Measurements from ENCODE around the gene PPL. TPM values are rescaled to one million over a fixed set of nuclear protein-coding genes. Genes with fewer than 3 reads are reported as not detected.
A peak's percentile ranks its signal among the peaks of the same experiment; 100 is the strongest.

PPL gene
- total RNA-seq, 1 donor: 27.1 TPM

DNA sequence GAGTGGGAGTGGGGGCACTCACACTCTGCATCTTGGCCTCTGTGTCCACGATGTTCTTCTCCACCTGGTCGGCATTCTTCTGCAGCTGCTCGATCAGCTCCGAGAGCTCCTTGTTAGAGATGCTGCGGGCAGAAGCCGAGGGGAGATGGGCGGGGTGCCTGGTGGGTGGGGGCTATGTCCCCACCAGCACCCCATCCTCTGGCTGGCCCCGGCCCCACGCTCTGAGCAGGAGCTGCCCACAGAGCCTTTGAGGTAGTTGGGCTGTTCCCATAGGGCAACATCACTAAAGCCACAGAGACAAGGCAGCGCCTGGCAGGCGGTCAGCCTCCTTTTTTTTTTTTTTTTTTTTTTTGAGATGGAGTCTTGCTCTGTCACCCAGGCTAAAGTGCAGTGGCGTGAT lies 26.1 kb downstream of the PPL start:
- Histone ChIP-seq H3K79me2 (ENCODE audit: insufficient read depth, low read length) (no peaks in the 10 kb centered on the region), H3K9me3 (ENCODE audit: low read depth, low read length) (no peaks in the 10 kb centered on the region), H3K27me3 (ENCODE audit: insufficient read depth, low read length) (no peaks in the 10 kb centered on the region), H2AFZ (ENCODE audit: low read length) (no peak overlapping the region), H3K4me2 (ENCODE audit: insufficient read depth, low read length) (no peak overlapping the region), H3K36me3 (ENCODE audit: insufficient read depth, low read length) (no peaks in the 10 kb centered on the region), H3K4me1 (ENCODE audit: insufficient read depth, low read length) (peaks cover 10% of the 10 kb centered on the region), H3K27ac (ENCODE audit: low read depth, low read length) (no peak overlapping the region), H3K4me3 (ENCODE audit: insufficient read depth, low read length) (no peak overlapping the region), H4K20me1 (ENCODE audit: insufficient read depth, low read length) (no peaks in the 10 kb centered on the region)
- peak; percentile 55 for DNase-seq (ENCODE audit: insufficient read length, low spot score, missing footprints)
- TF ChIP-seq, protein P1, sequence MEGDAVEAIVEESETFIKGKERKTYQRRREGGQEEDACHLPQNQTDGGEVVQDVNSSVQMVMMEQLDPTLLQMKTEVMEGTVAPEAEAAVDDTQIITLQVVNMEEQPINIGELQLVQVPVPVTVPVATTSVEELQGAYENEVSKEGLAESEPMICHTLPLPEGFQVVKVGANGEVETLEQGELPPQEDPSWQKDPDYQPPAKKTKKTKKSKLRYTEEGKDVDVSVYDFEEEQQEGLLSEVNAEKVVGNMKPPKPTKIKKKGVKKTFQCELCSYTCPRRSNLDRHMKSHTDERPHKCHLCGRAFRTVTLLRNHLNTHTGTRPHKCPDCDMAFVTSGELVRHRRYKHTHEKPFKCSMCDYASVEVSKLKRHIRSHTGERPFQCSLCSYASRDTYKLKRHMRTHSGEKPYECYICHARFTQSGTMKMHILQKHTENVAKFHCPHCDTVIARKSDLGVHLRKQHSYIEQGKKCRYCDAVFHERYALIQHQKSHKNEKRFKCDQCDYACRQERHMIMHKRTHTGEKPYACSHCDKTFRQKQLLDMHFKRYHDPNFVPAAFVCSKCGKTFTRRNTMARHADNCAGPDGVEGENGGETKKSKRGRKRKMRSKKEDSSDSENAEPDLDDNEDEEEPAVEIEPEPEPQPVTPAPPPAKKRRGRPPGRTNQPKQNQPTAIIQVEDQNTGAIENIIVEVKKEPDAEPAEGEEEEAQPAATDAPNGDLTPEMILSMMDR (IDR thresholded peaks at IDR 0.05; ENCODE audit: extremely low read depth, low read depth, low read length): no peak

DNA sequence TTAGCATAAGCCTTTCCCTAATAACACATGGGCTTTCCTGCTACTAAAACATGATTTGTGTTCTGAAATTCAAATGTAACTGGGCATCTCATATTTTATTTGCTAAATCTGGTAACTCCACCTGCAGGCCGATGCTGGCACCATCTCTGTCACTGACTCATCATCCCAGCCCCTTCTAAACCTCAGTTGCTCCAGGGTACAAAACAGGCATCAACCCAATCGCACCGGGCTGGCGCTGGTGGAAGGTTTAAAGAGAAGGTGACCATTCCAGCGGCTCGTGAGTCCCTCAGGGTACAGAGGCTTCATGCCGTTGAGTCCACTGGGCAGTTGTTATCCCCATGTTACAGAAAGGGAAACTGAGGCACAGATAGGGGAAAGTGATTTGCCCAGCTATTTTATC lies 27.1 kb downstream of the PPL start:
- no peak overlapping the region for H3K4me3 ChIP-seq (ENCODE audit: insufficient read depth, low read length)
- DNase-seq (ENCODE audit: insufficient read length, low spot score, missing footprints): no peak
- no peak overlapping the region for H3K4me2 ChIP-seq (ENCODE audit: insufficient read depth, low read length)
- H3K79me2 ChIP-seq (ENCODE audit: insufficient read depth, low read length): no peaks in the 10 kb centered on the region
- no peaks in the 10 kb centered on the region for H3K36me3 ChIP-seq (ENCODE audit: insufficient read depth, low read length)
- no peaks in the 10 kb centered on the region for H4K20me1 ChIP-seq (ENCODE audit: insufficient read depth, low read length)
- H3K4me1 ChIP-seq (ENCODE audit: insufficient read depth, low read length): peaks cover under 1% of the 10 kb centered on the region
- TF ChIP-seq, protein P1 (IDR thresholded peaks at IDR 0.05; ENCODE audit: extremely low read depth, low read depth, low read length): no peak
- H3K27ac ChIP-seq (ENCODE audit: low read depth, low read length): no peak overlapping the region
- H3K9me3 ChIP-seq (ENCODE audit: low read depth, low read length): no peaks in the 10 kb centered on the region
- H3K27me3 ChIP-seq (ENCODE audit: insufficient read depth, low read length): peaks cover 5% of the 10 kb centered on the region
- no peak overlapping the region for H2AFZ ChIP-seq (ENCODE audit: low read length)

DNA sequence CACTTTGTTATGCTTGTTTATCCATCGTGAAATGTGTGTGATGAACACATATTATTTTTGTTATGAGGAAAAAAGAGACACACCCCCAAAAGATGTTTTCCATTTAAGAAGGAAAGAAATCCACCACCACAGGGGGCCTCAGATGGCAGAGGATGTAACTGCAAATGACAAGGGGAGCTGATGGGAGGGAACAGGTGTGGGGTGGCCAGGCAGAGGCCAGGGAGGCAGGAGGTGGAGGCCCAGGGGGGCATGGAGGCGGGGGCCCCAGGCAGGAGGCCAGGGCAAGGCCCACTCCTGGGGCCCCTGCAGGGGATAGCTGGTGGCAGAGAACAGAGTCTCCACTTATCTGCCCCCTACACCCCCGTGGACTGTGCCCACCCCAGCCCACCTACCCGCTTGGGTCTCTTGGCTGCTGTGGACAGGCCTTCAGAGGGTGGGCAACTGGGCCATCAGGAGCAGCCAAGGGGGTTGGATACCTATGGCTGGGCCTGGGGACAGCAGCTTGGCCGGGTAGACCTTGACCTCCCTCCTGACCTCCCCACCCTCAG lies 28.0 kb downstream of the PPL start:
- DNase-seq (ENCODE audit: insufficient read length, low spot score, missing footprints): peak; percentile 58
- no peaks in the 10 kb centered on the region for H4K20me1 ChIP-seq (ENCODE audit: insufficient read depth, low read length)
- H3K27ac ChIP-seq (ENCODE audit: low read depth, low read length): no peak overlapping the region
- no peaks in the 10 kb centered on the region for H3K4me1 ChIP-seq (ENCODE audit: insufficient read depth, low read length)
- H3K4me2 ChIP-seq (ENCODE audit: insufficient read depth, low read length): no peak overlapping the region
- H3K36me3 ChIP-seq (ENCODE audit: insufficient read depth, low read length): no peaks in the 10 kb centered on the region
- peaks cover 14% of the 10 kb centered on the region for H3K27me3 ChIP-seq (ENCODE audit: insufficient read depth, low read length)
- H3K4me3 ChIP-seq (ENCODE audit: insufficient read depth, low read length): no peak overlapping the region
- TF ChIP-seq, protein P1 (IDR thresholded peaks at IDR 0.05; ENCODE audit: extremely low read depth, low read depth, low read length): no peak
- H2AFZ ChIP-seq (ENCODE audit: low read length): no peak overlapping the region
- no peaks in the 10 kb centered on the region for H3K79me2 ChIP-seq (ENCODE audit: insufficient read depth, low read length)
- H3K9me3 ChIP-seq (ENCODE audit: low read depth, low read length): no peaks in the 10 kb centered on the region

DNA sequence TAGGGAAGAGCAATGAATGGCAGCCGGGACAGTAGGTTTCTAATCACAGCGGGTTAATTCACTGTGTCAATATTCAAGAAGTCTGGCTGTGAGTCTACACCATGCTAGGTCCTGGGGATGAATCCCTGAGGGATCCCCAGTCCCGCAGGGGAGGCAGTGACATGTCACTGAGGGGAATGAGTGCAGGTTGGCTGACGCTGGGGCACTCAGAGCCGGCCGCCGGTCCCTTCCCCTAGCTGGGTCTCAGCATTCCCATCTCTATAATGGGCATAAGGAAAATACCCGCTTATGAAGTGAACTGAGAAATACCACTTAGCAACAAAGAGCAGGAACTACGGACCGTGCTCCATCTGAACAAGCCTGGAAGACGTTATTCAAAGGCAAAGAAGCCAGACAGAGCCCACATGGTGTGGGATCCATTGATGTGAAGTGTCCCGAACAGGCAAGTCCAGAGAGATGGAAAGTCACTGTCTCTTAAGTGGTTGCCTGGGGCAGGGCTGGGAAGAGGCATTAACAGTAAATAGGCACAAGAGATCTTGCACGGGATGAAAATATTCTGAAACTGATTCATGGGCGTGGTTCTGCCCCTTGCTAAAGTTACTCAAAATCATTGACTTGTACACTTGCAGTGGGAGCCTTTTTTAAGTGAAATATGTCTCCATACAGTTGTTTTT lies 31.9 kb downstream of the PPL start:
- Histone ChIP-seq H3K79me2 (ENCODE audit: insufficient read depth, low read length) (no peaks in the 10 kb centered on the region), H3K27ac (ENCODE audit: low read depth, low read length) (no peak overlapping the region), H3K9me3 (ENCODE audit: low read depth, low read length) (no peaks in the 10 kb centered on the region), H3K36me3 (ENCODE audit: insufficient read depth, low read length) (no peaks in the 10 kb centered on the region), H3K27me3 (ENCODE audit: insufficient read depth, low read length) (peaks cover 21% of the 10 kb centered on the region), H3K4me2 (ENCODE audit: insufficient read depth, low read length) (no peak overlapping the region), H2AFZ (ENCODE audit: low read length) (no peak overlapping the region), H4K20me1 (ENCODE audit: insufficient read depth, low read length) (no peaks in the 10 kb centered on the region), H3K4me1 (ENCODE audit: insufficient read depth, low read length) (no peaks in the 10 kb centered on the region), H3K4me3 (ENCODE audit: insufficient read depth, low read length) (no peak overlapping the region)
- TF ChIP-seq, protein P1 (IDR thresholded peaks at IDR 0.05; ENCODE audit: extremely low read depth, low read depth, low read length): no peak
- peak; percentile 31 for DNase-seq (ENCODE audit: insufficient read length, low spot score, missing footprints)
